ENCODE data around the gene RUNX3. TPM values are rescaled to one million over a fixed set of nuclear protein-coding genes. Genes with fewer than 3 reads are reported as not detected.

RUNX3 gene
- total and polyA plus RNA-seq, 4 donors, result 0.43 to 1.1 (median 0.88) TPM

GRCh38 chr1:24913274-24913604, 16.8 kb downstream of the RUNX3 start:
- no peak for DNase-seq (ENCODE audit: low spot score)
- Histone ChIP-seq H3K4me3 (ENCODE audit: low read depth in 1 of 3, low read length in 3 of 3) (no peak overlapping the region), H3K27ac (ENCODE audit: low read depth in 1 of 2, low read length in 2 of 2) (no peak overlapping the region), H3K27me3 (ENCODE audit: control insufficient read depth in 4 of 4, insufficient read depth in 4 of 4, low read length in 3 of 4) (no peaks in the 10 kb centered on the region), H3K36me3 (ENCODE audit: control insufficient read depth in 4 of 4, insufficient read depth in 3 of 4, low read depth in 1 of 4, low read length in 3 of 4) (no peaks in the 10 kb centered on the region), H3K9ac (ENCODE audit: low read depth in 1 of 2, low read length in 2 of 2) (no peak overlapping the region), H3K9me3 (ENCODE audit: control insufficient read depth in 4 of 4, low read length in 3 of 4) (no peaks in the 10 kb centered on the region), H3K4me1 (ENCODE audit: control insufficient read depth in 4 of 4, insufficient read depth in 4 of 4, low read length in 3 of 4) (no peaks in the 10 kb centered on the region)
- 91% methylated on average over 2 of the region's 2 CpGs for WGBS
- TF ChIP-seq HNF4A (conservative IDR thresholded peaks at IDR 0.05), result no peak
- no peak for TF ChIP-seq FOXA1 (IDR thresholded peaks at IDR 0.05)
- TF ChIP-seq, protein P1, sequence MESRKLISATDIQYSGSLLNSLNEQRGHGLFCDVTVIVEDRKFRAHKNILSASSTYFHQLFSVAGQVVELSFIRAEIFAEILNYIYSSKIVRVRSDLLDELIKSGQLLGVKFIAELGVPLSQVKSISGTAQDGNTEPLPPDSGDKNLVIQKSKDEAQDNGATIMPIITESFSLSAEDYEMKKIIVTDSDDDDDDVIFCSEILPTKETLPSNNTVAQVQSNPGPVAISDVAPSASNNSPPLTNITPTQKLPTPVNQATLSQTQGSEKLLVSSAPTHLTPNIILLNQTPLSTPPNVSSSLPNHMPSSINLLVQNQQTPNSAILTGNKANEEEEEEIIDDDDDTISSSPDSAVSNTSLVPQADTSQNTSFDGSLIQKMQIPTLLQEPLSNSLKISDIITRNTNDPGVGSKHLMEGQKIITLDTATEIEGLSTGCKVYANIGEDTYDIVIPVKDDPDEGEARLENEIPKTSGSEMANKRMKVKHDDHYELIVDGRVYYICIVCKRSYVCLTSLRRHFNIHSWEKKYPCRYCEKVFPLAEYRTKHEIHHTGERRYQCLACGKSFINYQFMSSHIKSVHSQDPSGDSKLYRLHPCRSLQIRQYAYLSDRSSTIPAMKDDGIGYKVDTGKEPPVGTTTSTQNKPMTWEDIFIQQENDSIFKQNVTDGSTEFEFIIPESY (IDR thresholded peaks at IDR 0.05), result no peak
- no peak for TF ChIP-seq JUND (IDR thresholded peaks at IDR 0.05)
- TF ChIP-seq RAD21 (IDR thresholded peaks at IDR 0.05), result no peak
- no peak for TF ChIP-seq NR2F2 (IDR thresholded peaks at IDR 0.05)
- no peak for TF ChIP-seq MAX (IDR thresholded peaks at IDR 0.05)

- TF ChIP-seq FOXA2 (IDR thresholded peaks at IDR 0.05), result no peak
- no peak for TF ChIP-seq TAF1 (conservative IDR thresholded peaks at IDR 0.05)
- no peak for TF ChIP-seq JUND (IDR thresholded peaks at IDR 0.05)
- Histone ChIP-seq H3K4me1 (ENCODE audit: control insufficient read depth in 4 of 4, insufficient read depth in 4 of 4, low read length in 3 of 4) (no peaks in the 10 kb centered on the region), H3K9me3 (ENCODE audit: control insufficient read depth in 4 of 4, low read length in 3 of 4) (no peaks in the 10 kb centered on the region), H3K27me3 (ENCODE audit: control insufficient read depth in 4 of 4, insufficient read depth in 4 of 4, low read length in 3 of 4) (no peaks in the 10 kb centered on the region), H3K36me3 (ENCODE audit: control insufficient read depth in 4 of 4, insufficient read depth in 3 of 4, low read depth in 1 of 4, low read length in 3 of 4) (no peaks in the 10 kb centered on the region), H3K9ac (ENCODE audit: low read depth in 1 of 2, low read length in 2 of 2) (no peak overlapping the region), H3K27ac (ENCODE audit: low read depth in 1 of 2, low read length in 2 of 2) (no peak overlapping the region), H3K4me3 (ENCODE audit: low read depth in 1 of 3, low read length in 3 of 3) (no peak overlapping the region)
- WGBS, result 88% methylated on average over 13 of the region's 13 CpGs
- no peak for DNase-seq (ENCODE audit: low spot score)
These were observed 17.5 kb downstream of the RUNX3 start for GRCh38 chr1:24912376-24913273.

DNA sequence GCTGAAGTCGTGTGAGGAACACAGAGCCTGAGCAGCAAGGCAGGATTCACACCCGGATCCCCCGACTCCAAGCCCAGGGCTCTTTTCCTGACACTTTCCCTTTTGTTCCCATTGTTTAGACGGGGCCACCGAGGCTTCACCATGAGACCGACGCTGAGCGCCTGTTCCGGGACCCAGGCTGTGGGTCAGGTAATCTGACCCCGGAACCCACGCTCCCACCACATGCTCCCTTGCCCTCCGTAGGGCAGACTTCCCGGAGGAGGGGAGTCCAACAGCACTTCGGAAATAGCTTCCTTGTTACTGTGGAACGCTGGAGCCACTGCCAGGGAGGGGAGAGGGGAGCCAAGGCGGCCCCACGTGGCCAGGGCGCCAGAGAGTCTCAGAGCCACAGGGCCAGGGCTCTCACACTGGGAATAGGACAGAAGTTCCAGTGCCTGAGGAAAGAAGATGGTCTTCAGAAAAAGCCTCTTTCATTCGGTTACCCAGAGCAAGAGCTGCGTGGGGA, 18.4 kb downstream of the RUNX3 start:
- no peaks in the 10 kb centered on the region for H3K9me3 ChIP-seq (ENCODE audit: control insufficient read depth in 4 of 4, low read length in 3 of 4)
- no peaks in the 10 kb centered on the region for H3K27me3 ChIP-seq (ENCODE audit: control insufficient read depth in 4 of 4, insufficient read depth in 4 of 4, low read length in 3 of 4)
- 89% methylated on average over 20 of the region's 20 CpGs for WGBS
- TF ChIP-seq JUND (IDR thresholded peaks at IDR 0.05) (no peak), FOXA1 (IDR thresholded peaks at IDR 0.05) (no peak), RAD21 (IDR thresholded peaks at IDR 0.05) (no peak), EGR1 (IDR thresholded peaks at IDR 0.05; ENCODE audit: low read depth in 2 of 2) (no peak)
- TF ChIP-seq, protein P2, sequence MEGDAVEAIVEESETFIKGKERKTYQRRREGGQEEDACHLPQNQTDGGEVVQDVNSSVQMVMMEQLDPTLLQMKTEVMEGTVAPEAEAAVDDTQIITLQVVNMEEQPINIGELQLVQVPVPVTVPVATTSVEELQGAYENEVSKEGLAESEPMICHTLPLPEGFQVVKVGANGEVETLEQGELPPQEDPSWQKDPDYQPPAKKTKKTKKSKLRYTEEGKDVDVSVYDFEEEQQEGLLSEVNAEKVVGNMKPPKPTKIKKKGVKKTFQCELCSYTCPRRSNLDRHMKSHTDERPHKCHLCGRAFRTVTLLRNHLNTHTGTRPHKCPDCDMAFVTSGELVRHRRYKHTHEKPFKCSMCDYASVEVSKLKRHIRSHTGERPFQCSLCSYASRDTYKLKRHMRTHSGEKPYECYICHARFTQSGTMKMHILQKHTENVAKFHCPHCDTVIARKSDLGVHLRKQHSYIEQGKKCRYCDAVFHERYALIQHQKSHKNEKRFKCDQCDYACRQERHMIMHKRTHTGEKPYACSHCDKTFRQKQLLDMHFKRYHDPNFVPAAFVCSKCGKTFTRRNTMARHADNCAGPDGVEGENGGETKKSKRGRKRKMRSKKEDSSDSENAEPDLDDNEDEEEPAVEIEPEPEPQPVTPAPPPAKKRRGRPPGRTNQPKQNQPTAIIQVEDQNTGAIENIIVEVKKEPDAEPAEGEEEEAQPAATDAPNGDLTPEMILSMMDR (IDR thresholded peaks at IDR 0.05; ENCODE audit: low read depth, low read length, missing input control), result no peak
- H3K4me3 ChIP-seq (ENCODE audit: low read depth in 1 of 3, low read length in 3 of 3), result no peak overlapping the region
- no peak overlapping the region for H3K9ac ChIP-seq (ENCODE audit: low read depth in 1 of 2, low read length in 2 of 2)
- no peaks in the 10 kb centered on the region for H3K4me1 ChIP-seq (ENCODE audit: control insufficient read depth in 4 of 4, insufficient read depth in 4 of 4, low read length in 3 of 4)
- no peaks in the 10 kb centered on the region for H3K36me3 ChIP-seq (ENCODE audit: control insufficient read depth in 4 of 4, insufficient read depth in 3 of 4, low read depth in 1 of 4, low read length in 3 of 4)
- DNase-seq (ENCODE audit: low spot score), result no peak
- H3K27ac ChIP-seq (ENCODE audit: low read depth in 1 of 2, low read length in 2 of 2), result no peak overlapping the region
